MM.1S (cell line): ENCODE results near the gene SPRTN.

ENCODE experiments used
- DNase-seq: peaks from one replicate; pipeline ENCODE4 v3.0.0-alpha.2; 2015
- H2AFZ ChIP-seq: fragments of 300-600 bp; sonication (generic); 2 replicates; pipeline ENCODE4 v1.6.0; 2016; ENCODE audit warnings: antibody characterized with exemption, low read length
- H3F3A ChIP-seq: fragments of 300-600 bp; sonication (generic); 2 replicates; pipeline ENCODE4 v1.6.1; 2016; ENCODE audit warnings: mild to moderate bottlenecking, antibody characterized with exemption, low read length, moderate library complexity, mixed read lengths; ENCODE audit not compliant: insufficient read depth
- H3K27ac ChIP-seq: fragments of 300-600 bp; sonication (generic); 2 replicates; pipeline ENCODE4 v1.5.1; 2016; ENCODE audit warnings: mild to moderate bottlenecking, low read length
- H3K27me3 ChIP-seq: fragments of 300-600 bp; sonication (generic); replicated peaks from 2 replicates; pipeline ENCODE4 v1.6.0; 2016; ENCODE audit warnings: low read length; ENCODE audit not compliant: insufficient read depth
- H3K36me3 ChIP-seq: fragments of 300-600 bp; sonication (generic); replicated peaks from 2 replicates; pipeline ENCODE4 v1.6.1; 2016; ENCODE audit warnings: mild to moderate bottlenecking, low read length, mixed read lengths; ENCODE audit not compliant: insufficient read depth
- H3K4me1 ChIP-seq: fragments of 300-600 bp; sonication (generic); 2 replicates; pipeline ENCODE4 v1.6.1; 2016; ENCODE audit warnings: low read length, mixed read lengths
- H3K4me2 ChIP-seq: fragments of 300-600 bp; sonication (generic); 2 replicates; pipeline ENCODE4 v1.6.0; 2016; ENCODE audit warnings: low read depth, low read length
- H3K4me3 ChIP-seq: fragments of 300-600 bp; sonication (generic); 2 replicates; pipeline ENCODE4 v1.5.1; 2016; ENCODE audit warnings: low read length, mixed read lengths
- H3K79me2 ChIP-seq: fragments of 300-600 bp; sonication (generic); 2 replicates; pipeline ENCODE4 v1.6.1; 2016; ENCODE audit warnings: mixed run types, low read length, mixed read lengths
- H3K9ac ChIP-seq: fragments of 300-600 bp; sonication (generic); 2 replicates; pipeline ENCODE4 v1.6.1; 2016; ENCODE audit warnings: low read length, mixed read lengths
- H3K9me2 ChIP-seq: fragments of 300-600 bp; sonication (generic); replicated peaks from 2 replicates; pipeline ENCODE4 v1.6.1; 2016; ENCODE audit warnings: mild to moderate bottlenecking, low read length, mixed read lengths; ENCODE audit not compliant: insufficient read depth
- H3K9me3 ChIP-seq: fragments of 300-600 bp; sonication (generic); replicated peaks from 2 replicates; pipeline ENCODE4 v1.6.1; 2016; ENCODE audit warnings: mild to moderate bottlenecking, low read length, mixed read lengths; ENCODE audit not compliant: insufficient read depth
- H4K20me1 ChIP-seq: fragments of 300-600 bp; sonication (generic); 2 replicates; pipeline ENCODE4 v1.6.1; 2016; ENCODE audit warnings: mild to moderate bottlenecking, low read length, moderate library complexity, mixed read lengths; ENCODE audit not compliant: insufficient read depth
- CTCF ChIP-seq: fragments of 300-600 bp; sonication (generic); IDR thresholded peaks from 2 replicates; pipeline ENCODE4 v1.5.1; 2016; ENCODE audit warnings: antibody characterized with exemption, low read length, mixed read lengths
- EZH2 ChIP-seq: fragments of 300-600 bp; sonication (generic); optimal IDR thresholded peaks from 2 replicates; pipeline ENCODE3; 2017; ENCODE audit warnings: low read depth, mild to moderate bottlenecking, antibody characterized with exemption, low read length, mixed read lengths
- EZH2phosphoT487 ChIP-seq: fragments of 300-600 bp; sonication (generic); IDR thresholded peaks from 2 replicates; pipeline ENCODE4 v1.6.1; 2018; ENCODE audit warnings: antibody characterized with exemption, low read length

SPRTN gene

GRCh38 chr1:231353086-231353485 lies 15.0 kb downstream of the SPRTN start:
- H3K27ac ChIP-seq, result no peak overlapping the region
- no peaks in the 10 kb centered on the region for H4K20me1 ChIP-seq
- H3K27me3 ChIP-seq, result no peaks in the 10 kb centered on the region
- H3K36me3 ChIP-seq, result no peaks in the 10 kb centered on the region; the same call in 1 of the 2 replicates
- TF ChIP-seq CTCF (no peak), EZH2phosphoT487 (no peak), EZH2 (no peak)
- H3K4me2 ChIP-seq, result no peak overlapping the region
- H3K4me1 ChIP-seq, result no peaks in the 10 kb centered on the region
- H3K9ac ChIP-seq, result no peak overlapping the region
- DNase-seq, result no peak
- H3K9me3 ChIP-seq, result no peaks in the 10 kb centered on the region
- H3K4me3 ChIP-seq, result no peak overlapping the region
- H3K79me2 ChIP-seq, result no peaks in the 10 kb centered on the region
- H2AFZ ChIP-seq, result no peak overlapping the region
- no peaks in the 10 kb centered on the region for H3F3A ChIP-seq
- H3K9me2 ChIP-seq, result no peaks in the 10 kb centered on the region

- Histone ChIP-seq H3K9me2 (no peaks in the 10 kb centered on the region), H3K9me3 (no peaks in the 10 kb centered on the region), H3K4me1 (no peaks in the 10 kb centered on the region), H3K27ac (no peak overlapping the region), H3K9ac (no peak overlapping the region), H2AFZ (no peak overlapping the region), H3K27me3 (no peaks in the 10 kb centered on the region), H3K79me2 (no peaks in the 10 kb centered on the region), H3K36me3 (no peaks in the 10 kb centered on the region; the same call in 1 of the 2 replicates), H4K20me1 (no peaks in the 10 kb centered on the region), H3K4me3 (no peak overlapping the region), H3K4me2 (no peak overlapping the region), H3F3A (no peaks in the 10 kb centered on the region)
- no peak for DNase-seq
- TF ChIP-seq EZH2 (no peak), EZH2phosphoT487 (no peak), CTCF (no peak)
These were observed 16.4 kb downstream of the SPRTN start for GRCh38 chr1:231354330-231355020.

- H3K27ac ChIP-seq, result no peak overlapping the region
These were observed 17.1 kb downstream of the SPRTN start for GRCh38 chr1:231355171-231355570.

More at GRCh38 chr1:231355171-231355570, 17.1 kb downstream of the SPRTN start:
- Histone ChIP-seq H3K9me3 (no peaks in the 10 kb centered on the region), H3K79me2 (no peaks in the 10 kb centered on the region), H3K9me2 (no peaks in the 10 kb centered on the region), H2AFZ (no peak overlapping the region), H3K36me3 (no peaks in the 10 kb centered on the region; the same call in 1 of the 2 replicates), H3K4me2 (no peak overlapping the region), H3F3A (no peaks in the 10 kb centered on the region), H3K9ac (no peak overlapping the region), H4K20me1 (no peaks in the 10 kb centered on the region), H3K4me3 (no peak overlapping the region), H3K4me1 (no peaks in the 10 kb centered on the region), H3K27me3 (no peaks in the 10 kb centered on the region)
- no peak for DNase-seq
- TF ChIP-seq EZH2phosphoT487 (no peak), CTCF (no peak), EZH2 (no peak)
